WTC11 (cell line): Measurements from ENCODE around the gene MANF.

Source experiments
- CBFB ChIP-seq: sonication (generic); formaldehyde crosslinking; IDR thresholded peaks from 2 replicates; pipeline ENCODE4 v1.8.1; 2022; ENCODE audit warnings: mild to moderate bottlenecking, low read depth, missing genetic modification reagents
- CTCF ChIP-seq: fragments of 200-600 bp; IDR thresholded peaks from 2 replicates; pipeline ENCODE4 v1.8.0; 2022; ENCODE audit warnings: antibody characterized with exemption
- NR1H2 ChIP-seq: sonication (generic); formaldehyde crosslinking; IDR thresholded peaks from 2 replicates; pipeline ENCODE4 v1.9.0; 2021; ENCODE audit warnings: mild to moderate bottlenecking, moderate library complexity, missing genetic modification reagents
- SP1 ChIP-seq: sonication (generic); formaldehyde crosslinking; conservative IDR thresholded peaks from 2 replicates; pipeline ENCODE4 v1.8.1; 2022; ENCODE audit warnings: missing genetic modification reagents
- TCF7 ChIP-seq: sonication (generic); formaldehyde crosslinking; IDR thresholded peaks from 2 replicates; pipeline ENCODE4 v1.8.0; 2022; ENCODE audit warnings: mild to moderate bottlenecking, low read depth, missing genetic modification reagents, moderate library complexity
- TEAD1 ChIP-seq: sonication (generic); formaldehyde crosslinking; IDR thresholded peaks from 2 replicates; pipeline ENCODE4 v1.8.0; 2022; ENCODE audit warnings: mild to moderate bottlenecking, missing genetic modification reagents
- TF ChIP-seq, protein P1 (sequence below): sonication (generic); formaldehyde crosslinking; IDR thresholded peaks from 2 replicates; pipeline ENCODE4 v1.8.1; 2022; ENCODE audit warnings: low read depth, missing genetic modification reagents, borderline replicate concordance

GRCh38 chr3:51391566-51392354 is 6.7 kb downstream of the MANF start:
- TF ChIP-seq TCF7 (CRISPR knock-in tag) = no peak
- TF ChIP-seq, protein P1, sequence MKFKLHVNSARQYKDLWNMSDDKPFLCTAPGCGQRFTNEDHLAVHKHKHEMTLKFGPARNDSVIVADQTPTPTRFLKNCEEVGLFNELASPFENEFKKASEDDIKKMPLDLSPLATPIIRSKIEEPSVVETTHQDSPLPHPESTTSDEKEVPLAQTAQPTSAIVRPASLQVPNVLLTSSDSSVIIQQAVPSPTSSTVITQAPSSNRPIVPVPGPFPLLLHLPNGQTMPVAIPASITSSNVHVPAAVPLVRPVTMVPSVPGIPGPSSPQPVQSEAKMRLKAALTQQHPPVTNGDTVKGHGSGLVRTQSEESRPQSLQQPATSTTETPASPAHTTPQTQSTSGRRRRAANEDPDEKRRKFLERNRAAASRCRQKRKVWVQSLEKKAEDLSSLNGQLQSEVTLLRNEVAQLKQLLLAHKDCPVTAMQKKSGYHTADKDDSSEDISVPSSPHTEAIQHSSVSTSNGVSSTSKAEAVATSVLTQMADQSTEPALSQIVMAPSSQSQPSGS (CRISPR knock-in tag) = no peak
- no peak for TF ChIP-seq CTCF
- peak; percentile 64 for TF ChIP-seq NR1H2 (CRISPR knock-in tag)
- no peak for TF ChIP-seq CBFB (CRISPR knock-in tag)
- 0 out of 2 replicates have a peak, but pooled peaks have one; percentile 17 for TF ChIP-seq TEAD1 (CRISPR knock-in tag)
- no peak for TF ChIP-seq SP1 (CRISPR knock-in tag)
